ENCODE measurements around the gene ZNF594.
A peak's percentile ranks its signal among the peaks of the same experiment; 100 is the strongest.
"Not testable (repeated sequence)": the region's sequence is repeated elsewhere in the genome, so short reads cannot be mapped to it uniquely, and the experiment has no call there.

ZNF594 gene

GRCh38 chr17:5191541-5192417 is at the start of gene ZNF594:
TSS of gene ZNF594 (minus strand) at chr17:5191868. CDS start at chr17:5184256, 7,612 bp downstream.
- Histone ChIP-seq H3K9me3 (ENCODE audit: low read depth, low read length) (peaks cover 17% of the 10 kb centered on the region), H3K4me3 (peak within 1 kb of the TSS; percentile 98), H3K9ac (ENCODE audit: insufficient read length) (peak within 1 kb of the TSS; percentile 81), H3K36me3 (ENCODE audit: insufficient read depth, low read length) (peaks cover 28% of the 10 kb centered on the region), H3K27ac (peak within 1 kb of the TSS; percentile 30)
- DNase-seq (ENCODE audit: low read depth, low spot score): peak; percentile 30
- TF ChIP-seq FOXP2 (optimal IDR thresholded peaks at IDR 0.05; ENCODE audit: control extremely low read depth, extremely low read length, insufficient read depth) (no peak), EZH2 (IDR thresholded peaks at IDR 0.05) (no peak), POLR2AphosphoS5 (IDR thresholded peaks at IDR 0.05; ENCODE audit: borderline replicate concordance, low read depth, low read length) (peak; percentile 67; the same call in 1 of the 2 replicates)

- not testable (repeated sequence) for H3K9ac ChIP-seq (ENCODE audit: insufficient read length); DNase-seq (ENCODE audit: low read depth, low spot score); H3K9me3 ChIP-seq (ENCODE audit: low read depth, low read length); H3K36me3 ChIP-seq (ENCODE audit: insufficient read depth, low read length); H3K4me3 ChIP-seq; H3K27ac ChIP-seq
Measured at GRCh38 chr17:5239769-5240168, 48.1 kb upstream of the ZNF594 start.

DNA sequence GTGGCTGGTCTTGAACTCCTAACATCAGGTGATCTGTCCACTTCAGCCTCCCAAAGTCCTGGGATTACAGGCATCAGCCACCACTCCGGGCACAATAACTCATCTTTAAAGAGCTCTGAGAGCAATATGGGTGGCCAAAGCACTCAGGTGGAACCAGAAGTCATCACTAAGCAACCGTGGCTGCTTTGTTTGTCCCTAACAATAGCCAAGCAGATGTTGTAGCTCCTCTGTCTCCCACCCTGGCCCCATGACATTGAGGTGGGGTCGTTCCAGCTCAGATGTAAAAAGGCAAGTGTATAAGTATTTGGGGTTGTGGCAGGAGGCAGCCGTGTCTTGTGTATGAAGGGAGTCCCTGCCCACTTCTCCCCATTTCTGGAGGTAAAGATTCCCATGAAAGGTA is 46.7 kb upstream of the ZNF594 start:
- TF ChIP-seq EZH2 (IDR thresholded peaks at IDR 0.05) (no peak), FOXP2 (optimal IDR thresholded peaks at IDR 0.05; ENCODE audit: control extremely low read depth, extremely low read length, insufficient read depth) (no peak), POLR2AphosphoS5 (IDR thresholded peaks at IDR 0.05; ENCODE audit: borderline replicate concordance, low read depth, low read length) (no peak)
- no peaks in the 10 kb centered on the region for H3K9me3 ChIP-seq (ENCODE audit: low read depth, low read length)
- H3K9ac ChIP-seq (ENCODE audit: insufficient read length): no peak overlapping the region
- H3K36me3 ChIP-seq (ENCODE audit: insufficient read depth, low read length): no peaks in the 10 kb centered on the region
- no peak overlapping the region for H3K4me3 ChIP-seq
- H3K27ac ChIP-seq: no peak overlapping the region
- no peak for DNase-seq (ENCODE audit: low read depth, low spot score)

- TF ChIP-seq POLR2AphosphoS5 (IDR thresholded peaks at IDR 0.05; ENCODE audit: borderline replicate concordance, low read depth, low read length) (no peak), FOXP2 (optimal IDR thresholded peaks at IDR 0.05; ENCODE audit: control extremely low read depth, extremely low read length, insufficient read depth) (no peak), EZH2 (IDR thresholded peaks at IDR 0.05) (no peak)
- Histone ChIP-seq H3K4me3 (no peak overlapping the region), H3K36me3 (ENCODE audit: insufficient read depth, low read length) (no peaks in the 10 kb centered on the region), H3K9me3 (ENCODE audit: low read depth, low read length) (no peaks in the 10 kb centered on the region), H3K9ac (ENCODE audit: insufficient read length) (no peak overlapping the region), H3K27ac (no peak overlapping the region)
- no peak for DNase-seq (ENCODE audit: low read depth, low spot score)
Measured at GRCh38 chr17:5237541-5238016, 45.9 kb upstream of the ZNF594 start.

DNA sequence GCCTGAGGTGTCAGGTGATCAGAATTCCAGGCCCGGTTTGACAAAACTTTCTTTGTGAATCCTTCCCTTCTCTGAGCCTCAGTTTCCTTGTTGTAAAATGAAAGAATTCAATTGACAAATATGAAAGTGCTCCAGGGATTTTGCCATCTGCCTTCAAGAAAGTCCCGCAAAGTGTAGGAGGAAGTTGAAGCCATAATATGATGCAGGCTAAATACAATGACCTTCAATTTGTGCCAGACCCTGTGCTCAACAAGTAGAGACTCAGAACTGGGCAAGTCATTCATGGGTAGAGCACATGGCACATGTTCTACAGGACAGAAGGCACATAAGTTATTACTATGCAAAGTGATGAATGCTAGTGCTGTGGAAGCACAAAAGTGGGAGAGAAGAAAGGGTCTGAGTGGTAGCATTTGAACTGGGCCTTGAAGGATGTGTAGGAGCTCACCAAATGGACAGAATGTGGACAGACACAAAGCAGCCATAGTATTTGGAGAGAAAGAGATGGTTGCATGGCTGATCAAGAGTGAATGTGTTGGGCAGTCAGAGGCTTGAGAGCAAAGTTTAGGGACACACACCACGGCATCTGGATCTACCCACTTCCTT is 45.4 kb upstream of the ZNF594 start:
- H3K36me3 ChIP-seq (ENCODE audit: insufficient read depth, low read length): no peaks in the 10 kb centered on the region
- TF ChIP-seq EZH2 (IDR thresholded peaks at IDR 0.05) (no peak), FOXP2 (optimal IDR thresholded peaks at IDR 0.05; ENCODE audit: control extremely low read depth, extremely low read length, insufficient read depth) (no peak), POLR2AphosphoS5 (IDR thresholded peaks at IDR 0.05; ENCODE audit: borderline replicate concordance, low read depth, low read length) (no peak)
- no peak overlapping the region for H3K9ac ChIP-seq (ENCODE audit: insufficient read length)
- no peak for DNase-seq (ENCODE audit: low read depth, low spot score)
- H3K9me3 ChIP-seq (ENCODE audit: low read depth, low read length): no peaks in the 10 kb centered on the region
- H3K27ac ChIP-seq: no peak overlapping the region
- H3K4me3 ChIP-seq: no peak overlapping the region

GRCh38 chr17:5234645-5235576 is 43.2 kb upstream of the ZNF594 start, which contains the start of gene SCIMP:
TSS of gene SCIMP (minus strand) at chr17:5234860. CDS start at chr17:5234755, 105 bp downstream.
- Histone ChIP-seq H3K27ac (no peak within 1 kb of the TSS), H3K4me3 (no peak within 1 kb of the TSS), H3K9ac (ENCODE audit: insufficient read length) (no peak within 1 kb of the TSS), H3K9me3 (ENCODE audit: low read depth, low read length) (no peaks in the 10 kb centered on the region), H3K36me3 (ENCODE audit: insufficient read depth, low read length) (no peaks in the 10 kb centered on the region)
- TF ChIP-seq FOXP2 (optimal IDR thresholded peaks at IDR 0.05; ENCODE audit: control extremely low read depth, extremely low read length, insufficient read depth) (no peak), EZH2 (IDR thresholded peaks at IDR 0.05) (no peak), POLR2AphosphoS5 (IDR thresholded peaks at IDR 0.05; ENCODE audit: borderline replicate concordance, low read depth, low read length) (no peak)
- DNase-seq (ENCODE audit: low read depth, low spot score): no peak

- H3K36me3 ChIP-seq (ENCODE audit: insufficient read depth, low read length); H3K9ac ChIP-seq (ENCODE audit: insufficient read length); DNase-seq (ENCODE audit: low read depth, low spot score); H3K9me3 ChIP-seq (ENCODE audit: low read depth, low read length); H3K27ac ChIP-seq; H3K4me3 ChIP-seq: not testable (repeated sequence)
Measured at GRCh38 chr17:5233492-5233891, 41.8 kb upstream of the ZNF594 start.
